GM12878 (cell line): ENCODE measurements around the gene TPR.

Experiments
- EP300 ChIP-seq, 2 experiments: fragments of 150-350 bp in 1 of 2; IDR thresholded peaks; 2 replicates each; pipeline ENCODE4 v1.6.1; 2011 to 2012; ENCODE audit warnings: low read depth in 2 of 2, low read length in 2 of 2, borderline replicate concordance in 1 of 2, improper control_type of control experiment in 1 of 2, inconsistent platforms in 1 of 2; ENCODE audit not compliant: control insufficient read depth in 1 of 2
- FOS ChIP-seq: IDR thresholded peaks from 3 replicates; pipeline ENCODE4 v1.6.1; 2011; ENCODE audit warnings: borderline replicate concordance; ENCODE audit not compliant: insufficient read length; ENCODE audit errors: extremely low read depth
- HCFC1 ChIP-seq: fragments of 150-350 bp; IDR thresholded peaks from 2 replicates; pipeline ENCODE4 v1.6.1; 2014; ENCODE audit warnings: low read length
- HDGF ChIP-seq: fragments of 450-650 bp; IDR thresholded peaks from 2 replicates; pipeline ENCODE4 v1.6.1; 2016; ENCODE audit warnings: antibody characterized with exemption
- POLR2A ChIP-seq: IDR thresholded peaks from 2 replicates; pipeline ENCODE4 v1.6.1; 2011; ENCODE audit warnings: low read depth, mild to moderate bottlenecking, low read length
- RUNX3 ChIP-seq: IDR thresholded peaks from 2 replicates; pipeline ENCODE4 v1.6.1; 2012; ENCODE audit warnings: low read length, inconsistent platforms
- TF ChIP-seq, protein P1 (sequence below): IDR thresholded peaks from 2 replicates; pipeline ENCODE4 v1.6.1; 2011; ENCODE audit warnings: low read depth, low read length, improper control_type of control experiment, borderline replicate concordance
- TF ChIP-seq, protein P2 (sequence below), 3 experiments: IDR thresholded peaks in 2 of 3; conservative IDR thresholded peaks in 1 of 3; 2 replicates each; pipeline ENCODE4 v1.5.1; 2011; ENCODE audit warnings: low read depth in 3 of 3, low read length in 3 of 3, mild to moderate bottlenecking in 3 of 3, control low read depth in 2 of 3, moderate library complexity in 2 of 3, inconsistent platforms in 1 of 3, mixed read lengths in 1 of 3; ENCODE audit not compliant: control insufficient read depth in 2 of 3, insufficient read depth in 1 of 3; ENCODE audit errors: extremely low read depth in 1 of 3

DNA sequence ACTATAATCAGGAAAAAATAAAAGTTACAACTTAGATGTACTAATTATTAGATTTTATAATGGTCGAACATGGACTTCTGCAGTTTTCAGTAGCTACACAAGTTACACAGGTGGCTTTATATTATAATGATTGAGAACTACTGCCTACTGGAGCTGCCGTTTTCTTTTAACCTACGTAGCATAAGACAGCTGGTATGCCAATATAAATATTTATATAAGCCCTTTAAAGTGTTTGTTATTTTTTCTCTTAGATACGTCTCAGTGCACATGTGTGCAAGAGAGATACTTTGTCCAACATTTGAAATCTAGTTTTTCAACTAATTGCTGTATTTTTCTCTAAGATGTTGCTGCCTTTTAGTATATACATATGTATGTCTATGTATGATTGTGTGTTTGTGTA, 43.5 kb upstream of the TPR start:
- TF ChIP-seq HCFC1 (no peak), POLR2A (no peak), FOS (no peak), HDGF (no peak), EP300 (IDR thresholded peaks at IDR 0.05; ENCODE audit: borderline replicate concordance in 1 of 2, control insufficient read depth in 1 of 2, low read depth in 2 of 2, low read length in 2 of 2) (no peak), RUNX3 (no peak)
- TF ChIP-seq, protein P1, sequence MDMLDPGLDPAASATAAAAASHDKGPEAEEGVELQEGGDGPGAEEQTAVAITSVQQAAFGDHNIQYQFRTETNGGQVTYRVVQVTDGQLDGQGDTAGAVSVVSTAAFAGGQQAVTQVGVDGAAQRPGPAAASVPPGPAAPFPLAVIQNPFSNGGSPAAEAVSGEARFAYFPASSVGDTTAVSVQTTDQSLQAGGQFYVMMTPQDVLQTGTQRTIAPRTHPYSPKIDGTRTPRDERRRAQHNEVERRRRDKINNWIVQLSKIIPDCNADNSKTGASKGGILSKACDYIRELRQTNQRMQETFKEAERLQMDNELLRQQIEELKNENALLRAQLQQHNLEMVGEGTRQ, result no peak
- TF ChIP-seq, protein P2, sequence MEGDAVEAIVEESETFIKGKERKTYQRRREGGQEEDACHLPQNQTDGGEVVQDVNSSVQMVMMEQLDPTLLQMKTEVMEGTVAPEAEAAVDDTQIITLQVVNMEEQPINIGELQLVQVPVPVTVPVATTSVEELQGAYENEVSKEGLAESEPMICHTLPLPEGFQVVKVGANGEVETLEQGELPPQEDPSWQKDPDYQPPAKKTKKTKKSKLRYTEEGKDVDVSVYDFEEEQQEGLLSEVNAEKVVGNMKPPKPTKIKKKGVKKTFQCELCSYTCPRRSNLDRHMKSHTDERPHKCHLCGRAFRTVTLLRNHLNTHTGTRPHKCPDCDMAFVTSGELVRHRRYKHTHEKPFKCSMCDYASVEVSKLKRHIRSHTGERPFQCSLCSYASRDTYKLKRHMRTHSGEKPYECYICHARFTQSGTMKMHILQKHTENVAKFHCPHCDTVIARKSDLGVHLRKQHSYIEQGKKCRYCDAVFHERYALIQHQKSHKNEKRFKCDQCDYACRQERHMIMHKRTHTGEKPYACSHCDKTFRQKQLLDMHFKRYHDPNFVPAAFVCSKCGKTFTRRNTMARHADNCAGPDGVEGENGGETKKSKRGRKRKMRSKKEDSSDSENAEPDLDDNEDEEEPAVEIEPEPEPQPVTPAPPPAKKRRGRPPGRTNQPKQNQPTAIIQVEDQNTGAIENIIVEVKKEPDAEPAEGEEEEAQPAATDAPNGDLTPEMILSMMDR (IDR thresholded peaks at IDR 0.05 in 2 of 3, conservative IDR thresholded peaks at IDR 0.05 in 1 of 3; ENCODE audit: control insufficient read depth in 2 of 3, extremely low read depth in 1 of 3, insufficient read depth in 1 of 3, low read depth in 3 of 3, low read length in 3 of 3), result no peak
